ENCODE results near the gene PROCR. TPM values are rescaled to one million over a fixed set of nuclear protein-coding genes. Genes with fewer than 3 reads are reported as not detected.
A peak's percentile ranks its signal among the peaks of the same experiment; 100 is the strongest.

PROCR gene
- polyA plus RNA-seq, result 10 to 100 TPM; 11.0 to 17.9 (median 16.5) TPM

DNA sequence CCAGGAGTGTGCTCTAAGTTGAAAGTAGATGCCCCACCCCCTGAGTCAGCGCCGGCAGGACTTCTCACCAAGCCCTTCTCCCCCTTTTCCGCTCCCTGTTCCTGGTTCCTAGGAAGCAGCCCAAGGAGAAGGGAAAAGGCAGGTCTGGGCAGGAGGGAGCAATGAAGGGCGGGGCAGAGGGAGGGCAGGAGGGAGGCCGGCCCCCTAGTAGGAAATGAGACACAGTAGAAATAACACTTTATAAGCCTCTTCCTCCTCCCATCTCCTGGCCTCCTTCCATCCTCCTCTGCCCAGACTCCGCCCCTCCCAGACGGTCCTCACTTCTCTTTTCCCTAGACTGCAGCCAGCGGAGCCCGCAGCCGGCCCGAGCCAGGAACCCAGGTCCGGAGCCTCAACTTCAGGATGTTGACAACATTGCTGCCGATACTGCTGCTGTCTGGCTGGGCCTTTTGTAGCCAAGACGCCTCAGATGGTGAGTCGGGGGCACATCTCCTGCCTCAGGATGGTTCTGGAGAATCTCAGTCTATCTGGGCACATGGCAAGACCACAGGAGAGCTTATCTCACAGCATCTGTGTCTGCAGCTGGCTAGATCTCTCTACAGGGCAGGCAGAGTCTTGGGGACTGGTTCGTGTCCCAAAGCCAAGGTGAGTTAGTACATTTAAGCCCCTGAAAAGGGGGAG, at the start of gene PROCR:
Gene PROCR, plus strand, starts transcription at position 320 of the 681 bp plus-strand sequence. Its CDS starts 83 bp downstream, at position 403.
- peak within 1 kb of the TSS; percentile 77 to 93 (median 89) for H3K27ac Mint-ChIP-seq
- H3K27me3 Mint-ChIP-seq (ENCODE audit: low read depth in 3 of 3), result peaks cover 0 to 6% (median 2%) of the 10 kb centered on the region in 3 donors
- peak; percentile 20 to 26 (median 23) for DNase-seq
- no peaks in the 10 kb centered on the region for H3K9me3 Mint-ChIP-seq
- H3K4me3 Mint-ChIP-seq, result peak within 1 kb of the TSS; percentile 86 to 91 (median 88)
- H3K36me3 Mint-ChIP-seq, result peaks cover 0 to 16% (median 10%) of the 10 kb centered on the region in 3 donors
- H3K4me1 Mint-ChIP-seq, result peaks cover 24 to 36% of the 10 kb centered on the region in 2 donors

DNA sequence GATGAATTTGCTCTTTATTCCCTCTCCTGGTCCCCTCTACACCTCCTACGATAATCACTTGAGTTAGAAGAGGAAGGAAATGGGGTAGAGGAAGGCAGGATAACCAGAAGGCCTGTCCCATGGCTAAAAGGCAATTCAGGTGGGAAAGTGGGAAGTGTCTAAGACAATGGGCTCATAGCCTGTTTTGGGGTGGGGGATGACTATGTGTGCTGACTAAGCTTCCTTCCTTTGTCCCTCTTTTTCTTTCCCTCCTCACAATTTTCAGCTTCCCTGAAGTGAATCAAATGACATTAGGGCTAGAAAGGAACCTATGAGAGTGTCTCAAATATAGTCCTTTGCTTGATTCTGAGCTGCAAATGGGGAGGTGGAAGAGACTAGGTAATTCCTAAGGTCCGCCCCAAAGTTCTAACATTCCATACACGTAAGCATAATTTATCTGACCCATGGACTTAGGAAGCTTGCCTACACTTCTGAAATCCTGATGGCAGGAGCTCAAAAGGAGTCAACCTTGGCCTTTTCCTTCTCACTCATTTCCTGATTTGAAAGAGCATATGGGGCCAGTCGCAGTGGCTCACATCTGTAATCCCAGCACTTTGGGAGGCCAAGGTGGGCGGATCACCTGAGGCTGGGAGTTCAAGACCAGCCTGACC, 49.0 kb upstream of the PROCR start:
- DNase-seq, result no peak
- Mint-ChIP-seq H3K27me3 (ENCODE audit: low read depth in 3 of 3) (no peaks in the 10 kb centered on the region), H3K4me3 (no peak overlapping the region), H3K27ac (no peak overlapping the region), H3K4me1 (no peaks in the 10 kb centered on the region), H3K9me3 (no peaks in the 10 kb centered on the region), H3K36me3 (peaks cover 21 to 70% (median 33%) of the 10 kb centered on the region in 3 donors)

- H3K4me3 Mint-ChIP-seq, result no peak overlapping the region
- H3K27me3 Mint-ChIP-seq (ENCODE audit: low read depth in 3 of 3), result no peaks in the 10 kb centered on the region
- no peak for DNase-seq
- no peaks in the 10 kb centered on the region for H3K9me3 Mint-ChIP-seq
- peaks cover 22 to 54% (median 24%) of the 10 kb centered on the region in 3 donors for H3K36me3 Mint-ChIP-seq
- no peaks in the 10 kb centered on the region for H3K4me1 Mint-ChIP-seq
- peak overlapping the region in 2 of 6 donors; percentile 4 to 13 for H3K27ac Mint-ChIP-seq
Measured at GRCh38 chr20:35125753-35126152, 46.1 kb upstream of the PROCR start.

- H3K9me3 Mint-ChIP-seq, result no peaks in the 10 kb centered on the region
- H3K4me3 Mint-ChIP-seq, result no peak overlapping the region
- H3K27ac Mint-ChIP-seq, result no peak overlapping the region
- H3K36me3 Mint-ChIP-seq, result peaks cover 23 to 50% (median 27%) of the 10 kb centered on the region in 3 donors
- H3K4me1 Mint-ChIP-seq, result no peaks in the 10 kb centered on the region
- H3K27me3 Mint-ChIP-seq (ENCODE audit: low read depth in 3 of 3), result no peaks in the 10 kb centered on the region
- no peak for DNase-seq
Measured at GRCh38 chr20:35129647-35130069, 42.2 kb upstream of the PROCR start.

- Mint-ChIP-seq H3K36me3 (peaks cover 14 to 37% (median 20%) of the 10 kb centered on the region in 3 donors), H3K27ac (no peak overlapping the region)
Measured at GRCh38 chr20:35131934-35132333, 39.9 kb upstream of the PROCR start.

GRCh38 chr20:35133031-35133430, 38.8 kb upstream of the PROCR start:
- H3K9me3 Mint-ChIP-seq, result no peaks in the 10 kb centered on the region
- peaks cover 0 to 5% of the 10 kb centered on the region in 2 donors for H3K4me1 Mint-ChIP-seq
- no peak overlapping the region for H3K4me3 Mint-ChIP-seq
- no peak for DNase-seq
- no peak overlapping the region for H3K27ac Mint-ChIP-seq
- peaks cover 9 to 38% (median 15%) of the 10 kb centered on the region in 3 donors for H3K36me3 Mint-ChIP-seq
- peaks cover 0 to 1% (median 0%) of the 10 kb centered on the region in 3 donors for H3K27me3 Mint-ChIP-seq (ENCODE audit: low read depth in 3 of 3)

More at GRCh38 chr20:35131934-35132333, 39.9 kb upstream of the PROCR start:
- Mint-ChIP-seq H3K9me3 (no peaks in the 10 kb centered on the region), H3K4me1 (peaks cover 0 to 5% of the 10 kb centered on the region in 2 donors), H3K4me3 (no peak overlapping the region), H3K27me3 (ENCODE audit: low read depth in 3 of 3) (no peaks in the 10 kb centered on the region)
- DNase-seq, result no peak

- no peaks in the 10 kb centered on the region for H3K9me3 Mint-ChIP-seq
- H3K27ac Mint-ChIP-seq, result peak overlapping the region in 1 of 6 donors; percentile 61
- DNase-seq, result no peak
- H3K36me3 Mint-ChIP-seq, result peaks cover 9 to 38% (median 15%) of the 10 kb centered on the region in 3 donors
- peaks cover 0 to 1% (median 0%) of the 10 kb centered on the region in 3 donors for H3K27me3 Mint-ChIP-seq (ENCODE audit: low read depth in 3 of 3)
- H3K4me1 Mint-ChIP-seq, result peaks cover 0 to 5% of the 10 kb centered on the region in 2 donors
- no peak overlapping the region for H3K4me3 Mint-ChIP-seq
Measured at GRCh38 chr20:35133735-35134134, 38.1 kb upstream of the PROCR start.

GRCh38 chr20:35134472-35134871, 37.4 kb upstream of the PROCR start:
- H3K36me3 Mint-ChIP-seq, result peaks cover 9 to 38% (median 15%) of the 10 kb centered on the region in 3 donors
- H3K27me3 Mint-ChIP-seq (ENCODE audit: low read depth in 3 of 3), result peaks cover 0 to 1% (median 0%) of the 10 kb centered on the region in 3 donors
- H3K4me3 Mint-ChIP-seq, result no peak overlapping the region
- peaks cover 0 to 5% of the 10 kb centered on the region in 2 donors for H3K4me1 Mint-ChIP-seq
- H3K27ac Mint-ChIP-seq, result peak overlapping the region in 1 of 6 donors; percentile 61
- no peaks in the 10 kb centered on the region for H3K9me3 Mint-ChIP-seq
- DNase-seq, result no peak

DNA sequence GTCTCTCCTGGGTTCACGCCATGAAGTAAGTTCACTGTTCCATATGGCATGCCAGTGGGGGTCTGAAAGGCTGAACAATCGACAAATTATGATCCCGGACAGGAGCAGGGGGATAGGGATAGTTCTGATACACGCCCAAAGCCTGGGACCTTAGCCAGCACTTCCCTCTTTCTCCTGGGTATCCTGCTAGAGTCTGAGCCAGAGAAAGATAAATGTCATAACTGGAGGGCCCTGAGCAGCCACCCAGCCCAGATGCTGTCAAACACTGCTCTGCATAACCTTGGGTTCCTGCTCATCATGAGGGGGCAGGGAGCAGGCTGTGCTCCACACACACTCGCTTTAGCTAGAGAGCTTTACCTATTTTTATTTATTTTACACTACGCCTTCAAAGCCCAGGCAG, 37.0 kb upstream of the PROCR start:
- DNase-seq, result no peak
- Mint-ChIP-seq H3K27me3 (ENCODE audit: low read depth in 3 of 3) (peaks cover 0 to 1% (median 0%) of the 10 kb centered on the region in 3 donors), H3K9me3 (no peaks in the 10 kb centered on the region), H3K36me3 (peaks cover 9 to 39% (median 15%) of the 10 kb centered on the region in 3 donors), H3K4me3 (no peak overlapping the region), H3K27ac (no peak overlapping the region), H3K4me1 (peaks cover 0 to 5% of the 10 kb centered on the region in 2 donors)

- Mint-ChIP-seq H3K4me3 (no peak overlapping the region), H3K27me3 (ENCODE audit: low read depth in 3 of 3) (peaks cover 0 to 1% (median 0%) of the 10 kb centered on the region in 3 donors), H3K27ac (peak overlapping the region in 1 of 6 donors; percentile 51)
Measured at GRCh38 chr20:35135867-35136586, 35.8 kb upstream of the PROCR start.

DNA sequence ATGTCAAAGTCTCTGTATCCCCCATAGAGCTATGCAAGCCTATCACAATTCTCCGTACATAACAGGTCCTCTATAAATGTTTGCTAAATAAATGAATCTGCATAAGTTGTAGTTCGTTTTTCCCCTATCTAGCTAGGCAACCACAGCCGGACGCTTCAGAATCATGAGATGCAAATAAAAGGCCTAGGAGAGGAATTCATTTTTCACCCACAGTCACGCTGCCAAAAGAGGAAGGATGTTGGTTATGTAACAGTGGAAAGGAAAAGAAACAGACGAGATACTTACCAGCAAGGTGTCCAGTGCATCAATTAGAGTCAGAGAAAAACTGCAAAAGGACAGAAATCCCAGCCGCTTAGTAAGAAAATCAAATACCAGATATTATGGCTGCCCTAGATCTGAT, 27.2 kb upstream of the PROCR start:
- DNase-seq, result no peak
- H3K4me1 Mint-ChIP-seq, result peaks cover 35 to 69% of the 10 kb centered on the region in 2 donors
- peaks cover 5 to 6% (median 5%) of the 10 kb centered on the region in 3 donors for H3K27me3 Mint-ChIP-seq (ENCODE audit: low read depth in 3 of 3)
- peak overlapping the region in 5 of 6 donors; percentile 25 to 70 (median 53) for H3K27ac Mint-ChIP-seq
- peaks cover 15 to 31% (median 21%) of the 10 kb centered on the region in 3 donors for H3K36me3 Mint-ChIP-seq
- no peaks in the 10 kb centered on the region for H3K9me3 Mint-ChIP-seq
- no peak overlapping the region for H3K4me3 Mint-ChIP-seq

More at GRCh38 chr20:35135867-35136586, 35.8 kb upstream of the PROCR start:
- H3K36me3 Mint-ChIP-seq, result peaks cover 10 to 42% (median 16%) of the 10 kb centered on the region in 3 donors
- peaks cover 0 to 12% of the 10 kb centered on the region in 2 donors for H3K4me1 Mint-ChIP-seq
- DNase-seq, result no peak
- no peaks in the 10 kb centered on the region for H3K9me3 Mint-ChIP-seq

DNA sequence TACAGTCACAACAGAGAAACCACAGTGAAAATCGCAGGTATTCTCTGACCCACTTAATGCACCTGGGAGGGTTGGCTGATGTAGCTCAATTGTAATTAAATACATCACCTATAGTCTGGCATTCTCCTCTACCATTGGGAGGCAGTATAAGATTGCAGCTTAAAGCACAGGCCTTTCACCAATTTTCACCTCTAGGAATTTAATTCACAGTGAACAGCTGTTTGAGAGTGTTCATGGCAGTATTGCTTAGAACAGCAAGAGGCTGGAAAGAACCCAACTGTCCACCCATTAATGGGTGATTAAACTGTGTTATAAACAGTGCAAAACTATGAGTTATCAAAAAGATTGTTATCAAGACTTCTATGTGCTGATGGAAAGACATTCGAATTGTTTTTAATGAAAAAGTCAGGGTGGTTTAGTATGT, 26.7 kb upstream of the PROCR start:
- no peaks in the 10 kb centered on the region for H3K9me3 Mint-ChIP-seq
- peak overlapping the region; percentile 25 to 73 (median 70) for H3K27ac Mint-ChIP-seq
- peak overlapping the region; percentile 49 to 83 (median 71) for H3K4me3 Mint-ChIP-seq
- H3K36me3 Mint-ChIP-seq, result peaks cover 15 to 28% (median 21%) of the 10 kb centered on the region in 3 donors
- peaks cover 5 to 6% (median 5%) of the 10 kb centered on the region in 3 donors for H3K27me3 Mint-ChIP-seq (ENCODE audit: low read depth in 3 of 3)
- H3K4me1 Mint-ChIP-seq, result peaks cover 35 to 69% of the 10 kb centered on the region in 2 donors
- peak; percentile 44 to 62 (median 57) for DNase-seq

- peak overlapping the region; percentile 94 to 98 (median 97) for H3K4me3 Mint-ChIP-seq
- H3K27me3 Mint-ChIP-seq (ENCODE audit: low read depth in 3 of 3), result peaks cover 5 to 6% (median 5%) of the 10 kb centered on the region in 3 donors
- peaks cover 35 to 58% of the 10 kb centered on the region in 2 donors for H3K4me1 Mint-ChIP-seq
- H3K36me3 Mint-ChIP-seq, result peaks cover 10 to 16% (median 13%) of the 10 kb centered on the region in 3 donors
- DNase-seq, result peak in 1 of 3 donors; percentile 4
- H3K9me3 Mint-ChIP-seq, result no peaks in the 10 kb centered on the region
- peak overlapping the region; percentile 81 to 98 (median 93) for H3K27ac Mint-ChIP-seq
Measured at GRCh38 chr20:35146299-35146919, 25.5 kb upstream of the PROCR start.
